Stimulated activated CD8-positive, alpha-beta memory T cell treated with anti-CD3 and anti-CD28 coated beads, Interleukin-12 subunit alpha, Interleukin-12 subunit beta, amount 100 ng/mL, for 24 hours (primary cell): Measurements from ENCODE around the gene ZBTB14.

Experiments
- DNase-seq: peaks from one replicate; pipeline ENCODE4 v3.0.0-alpha.2; 2020; ENCODE audit errors: extremely low read depth

The ZBTB14 gene

DNA sequence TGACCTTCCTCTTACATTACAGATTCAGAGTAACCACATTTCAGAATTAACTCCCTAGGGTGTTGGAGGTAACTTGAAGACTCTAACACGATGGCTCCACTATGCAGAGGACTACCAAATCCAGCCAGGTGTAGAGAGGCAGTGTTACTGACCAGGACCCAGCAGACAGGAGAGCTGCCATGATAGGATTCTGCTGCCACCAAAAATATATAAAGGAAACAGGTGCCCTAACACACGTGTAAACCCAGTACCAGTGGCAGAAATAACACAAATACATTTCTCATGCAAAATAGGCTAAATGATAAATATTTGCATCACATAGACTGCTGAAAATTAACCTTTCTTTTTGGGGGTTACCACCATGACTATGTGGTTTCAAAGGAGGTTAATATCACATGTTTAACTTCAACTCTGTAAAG lies 7.0 kb downstream of the ZBTB14 start:
- DNase-seq = no peak

DNA sequence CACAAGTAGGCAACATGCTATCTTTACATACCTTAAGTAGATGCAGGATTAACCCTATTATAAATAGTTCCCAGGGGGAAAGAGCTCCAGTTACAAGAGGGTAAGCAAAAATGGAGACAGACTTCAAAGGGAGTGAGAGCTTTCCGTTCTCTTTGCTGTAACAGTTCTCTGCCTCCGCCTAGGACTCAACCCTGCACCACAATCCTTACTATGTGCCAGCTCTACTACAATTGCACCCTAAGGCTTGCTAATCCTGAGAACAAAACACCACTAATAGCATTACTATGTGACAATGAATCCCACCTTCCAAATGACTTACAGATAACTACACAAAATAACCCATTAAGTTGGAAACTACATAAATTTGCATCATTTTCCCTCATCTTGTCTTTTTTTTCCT lies 7.7 kb downstream of the ZBTB14 start:
- no peak for DNase-seq

DNA sequence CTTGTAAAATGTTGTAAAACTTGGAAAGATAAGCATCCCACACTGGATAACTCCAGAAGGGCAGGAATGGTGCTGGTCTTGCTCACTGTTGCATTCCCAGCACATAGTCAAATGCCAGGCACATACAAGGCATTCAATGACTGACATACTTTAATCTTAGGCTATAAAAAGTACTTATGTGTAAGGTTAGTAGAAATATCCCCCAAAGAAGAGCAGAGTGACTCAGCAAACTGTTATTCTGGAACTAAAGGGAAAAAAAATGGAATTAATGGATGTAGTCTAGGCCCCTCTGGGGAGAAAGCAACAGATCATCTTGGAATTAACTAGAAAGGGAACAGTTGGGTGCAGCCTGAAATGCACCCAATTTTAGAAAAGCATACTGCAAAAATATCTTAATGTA lies 9.0 kb downstream of the ZBTB14 start:
- no peak for DNase-seq

DNA sequence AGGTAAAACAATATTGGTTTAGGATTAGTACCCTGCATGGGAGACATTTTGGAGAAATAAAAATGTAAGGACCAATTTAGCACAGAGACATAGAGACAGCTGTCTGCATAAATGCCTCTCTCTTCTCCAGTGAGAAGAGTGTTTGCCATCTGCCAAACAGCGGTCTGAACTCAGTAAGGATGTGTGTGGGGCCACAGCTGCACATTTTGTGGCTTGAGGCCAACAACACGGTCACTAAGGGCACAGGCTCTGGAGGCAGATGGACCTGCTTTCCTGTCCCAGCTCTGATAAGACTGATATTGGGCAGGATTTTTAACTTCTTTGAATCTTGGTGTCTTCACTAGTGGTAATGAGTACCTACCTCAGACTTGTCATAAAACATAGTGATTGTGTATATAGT lies 10.2 kb downstream of the ZBTB14 start:
- no peak for DNase-seq

DNA sequence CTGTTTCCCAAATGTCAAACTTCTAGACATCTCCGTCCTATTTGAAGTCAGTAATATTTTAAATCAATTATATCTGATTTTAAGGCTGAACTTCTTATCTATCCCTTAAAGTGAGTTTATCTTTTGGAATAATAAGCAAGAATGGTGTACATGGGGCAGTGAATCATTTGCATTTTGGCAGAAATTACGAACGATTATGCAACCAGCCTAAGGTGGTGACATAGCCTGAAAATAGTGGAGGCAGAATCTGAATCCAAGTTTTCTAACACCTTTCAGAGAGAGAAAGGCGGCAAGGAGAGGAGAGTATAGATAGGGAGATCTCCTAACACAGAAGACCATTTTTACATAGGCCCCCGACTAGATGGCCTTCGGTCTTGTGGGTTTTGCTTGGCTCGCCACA lies 10.7 kb downstream of the ZBTB14 start:
- DNase-seq = no peak

DNA sequence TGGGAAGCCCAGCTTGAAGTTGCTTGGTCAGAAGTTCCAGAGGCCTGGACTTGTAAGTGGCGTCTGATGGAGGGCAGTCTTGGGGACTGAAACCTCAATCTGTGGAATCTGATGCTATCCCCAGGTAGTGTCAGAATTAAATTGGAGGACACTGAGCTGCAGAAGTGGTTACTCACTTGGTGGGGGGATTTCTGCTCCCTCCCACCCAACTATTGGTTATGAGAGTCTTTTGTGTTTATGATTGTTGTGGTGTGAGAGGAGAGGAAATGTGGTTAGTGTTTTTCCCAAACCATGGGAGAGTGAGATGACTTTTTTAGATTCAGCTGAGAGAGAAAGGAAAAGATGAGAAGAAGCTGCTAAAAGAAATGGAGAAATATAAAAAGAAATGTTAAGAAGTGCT lies 12.8 kb downstream of the ZBTB14 start:
- DNase-seq = no peak

DNA sequence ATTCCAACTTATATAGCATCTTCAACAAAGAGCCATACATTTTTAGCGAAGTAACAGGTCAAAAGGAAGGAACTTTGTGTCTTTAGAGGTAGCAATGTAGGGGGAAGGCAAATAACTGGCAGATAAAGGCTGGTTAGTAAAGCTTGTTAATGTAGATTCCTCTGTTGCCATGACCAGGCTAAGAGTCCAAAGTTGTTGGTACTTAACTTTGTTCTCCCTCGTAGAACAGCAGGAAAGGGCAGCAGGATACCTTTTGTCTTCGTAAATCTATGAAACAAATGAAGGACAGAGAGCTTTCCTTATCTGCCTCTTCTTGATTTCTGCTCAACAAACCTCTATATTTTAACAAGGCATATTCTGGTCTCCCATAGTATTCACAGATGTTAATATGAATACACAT lies 18.6 kb downstream of the ZBTB14 start:
- no peak for DNase-seq

DNA sequence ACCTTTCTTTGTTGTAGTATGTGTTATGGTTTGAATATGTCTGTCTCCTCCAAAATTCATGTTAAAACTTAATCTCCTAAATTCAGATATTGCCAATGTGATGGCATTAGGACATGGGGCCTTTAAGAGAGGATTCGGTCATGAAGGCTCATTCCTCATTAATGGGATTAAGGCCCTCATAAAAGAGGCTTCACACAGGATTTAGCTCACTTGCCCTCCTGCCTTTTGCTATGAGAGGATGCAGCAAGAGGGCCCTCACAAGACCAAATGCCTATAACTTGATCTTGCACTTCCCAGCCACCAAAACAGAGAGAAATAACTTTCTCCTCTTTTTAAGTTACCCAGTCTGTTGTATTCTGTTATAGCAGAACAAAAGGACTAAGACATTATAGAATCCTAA lies 19.7 kb downstream of the ZBTB14 start:
- DNase-seq = no peak

DNA sequence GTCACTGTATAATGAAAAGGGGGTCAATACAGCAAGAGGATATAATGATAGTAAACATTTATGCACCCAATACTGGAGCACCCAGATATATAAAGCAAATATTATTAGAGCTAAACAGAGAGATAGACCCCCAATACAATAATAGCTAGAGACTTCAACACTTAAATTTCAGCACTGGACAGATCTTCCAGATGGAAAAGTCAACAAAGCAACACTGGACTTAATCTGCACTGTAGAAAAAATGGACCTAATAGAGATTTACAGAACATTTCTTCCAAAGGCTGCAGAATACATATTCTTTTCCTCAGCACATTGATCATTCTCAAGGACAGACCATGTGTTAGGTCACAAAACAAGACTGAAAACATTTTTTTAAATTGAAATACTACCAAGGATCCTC lies 26.7 kb downstream of the ZBTB14 start:
- no peak for DNase-seq

DNA sequence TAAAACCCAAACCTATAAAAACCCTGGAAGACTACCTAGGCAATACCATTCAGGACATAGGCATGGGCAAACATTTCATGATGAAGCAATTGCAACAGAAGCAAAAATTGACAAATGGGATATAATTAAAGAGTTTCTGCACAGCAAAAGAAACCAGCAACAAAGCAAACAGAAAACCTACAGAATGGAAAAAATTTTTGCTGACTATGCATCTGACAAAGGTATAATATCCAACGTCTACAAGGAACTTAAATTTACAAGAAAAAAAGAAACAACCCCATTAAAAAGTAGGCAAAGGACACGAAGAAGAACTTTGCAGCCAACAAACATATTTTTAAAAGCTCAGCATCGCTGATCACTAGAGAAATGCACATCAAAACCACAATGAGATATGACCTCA lies 28.8 kb downstream of the ZBTB14 start:
- DNase-seq = no peak

DNA sequence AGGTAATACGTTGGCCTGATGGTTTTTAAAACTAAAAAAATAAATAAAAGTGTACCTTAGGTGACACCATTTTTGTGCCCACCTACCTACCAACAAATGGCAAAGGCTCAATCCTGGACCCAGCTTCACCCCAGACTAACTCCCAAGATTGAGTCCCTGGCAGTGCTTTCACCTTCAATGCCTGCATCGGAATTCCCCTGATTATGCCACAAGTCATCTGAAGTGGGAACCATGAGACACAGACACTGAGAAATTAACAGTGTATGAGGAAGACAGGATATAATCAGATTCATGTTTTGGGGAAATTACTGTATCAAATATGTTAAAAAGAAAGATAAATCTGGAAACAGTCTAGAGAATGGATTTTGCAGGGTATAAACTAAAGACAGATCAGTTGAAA lies 41.6 kb downstream of the ZBTB14 start:
- no peak for DNase-seq

DNA sequence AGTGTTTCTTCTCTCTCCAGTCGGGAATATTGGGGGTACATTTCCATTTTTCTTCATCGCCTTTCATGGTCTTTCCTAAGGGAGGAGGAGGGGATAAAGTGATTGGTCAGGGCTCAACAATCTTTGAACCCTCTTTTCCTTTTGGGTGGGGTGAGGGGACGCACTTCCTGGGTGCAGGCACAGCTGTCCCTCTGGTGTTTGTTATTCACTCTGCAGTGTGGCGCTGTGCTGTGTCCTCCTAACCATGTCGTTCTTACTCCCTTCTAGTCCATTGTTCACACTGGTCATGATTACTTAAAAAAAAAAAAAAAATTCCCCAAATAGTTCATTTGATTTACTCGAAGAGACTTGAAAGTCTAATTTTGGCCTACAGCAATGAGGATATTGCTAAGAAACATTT lies 44.4 kb downstream of the ZBTB14 start:
- no peak for DNase-seq

DNA sequence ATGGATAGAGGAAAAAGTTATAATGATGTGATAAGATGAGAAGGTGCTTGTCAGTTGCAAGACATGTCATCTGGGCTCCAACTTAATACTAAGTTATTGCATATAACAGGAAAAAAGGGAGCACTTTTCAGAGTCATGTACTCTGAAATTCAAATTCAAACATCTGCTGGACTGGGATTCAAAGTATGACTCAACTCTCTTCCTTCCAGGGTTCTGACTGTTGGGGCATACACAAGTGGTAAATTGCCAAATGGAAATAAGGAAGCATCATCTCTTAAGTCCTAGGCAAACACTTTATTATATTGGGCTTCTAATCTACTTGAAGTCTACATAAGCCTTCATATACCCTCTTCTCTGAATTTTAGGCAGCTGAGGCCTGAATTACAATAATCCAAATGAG lies 44.9 kb downstream of the ZBTB14 start:
- DNase-seq = no peak

DNA sequence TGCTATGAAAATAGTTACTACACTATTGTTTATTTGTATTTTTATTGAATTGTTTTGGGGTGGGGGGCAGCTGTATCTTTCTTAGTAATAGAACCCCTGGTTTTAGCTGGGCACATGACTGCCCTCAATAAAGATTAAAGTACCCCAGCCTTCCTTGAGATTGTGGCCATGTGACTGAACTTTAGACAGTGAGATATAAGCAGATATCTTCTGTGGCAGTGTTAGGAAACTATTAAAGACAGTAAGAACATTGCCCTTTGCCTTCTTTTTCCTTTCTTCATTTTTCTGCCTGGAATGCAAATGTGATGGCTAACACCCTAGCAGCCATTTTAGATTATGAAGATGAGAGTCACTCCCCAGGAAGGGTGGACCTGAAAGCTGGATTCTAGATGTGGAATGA lies 50.6 kb downstream of the ZBTB14 start:
- no peak for DNase-seq

DNA sequence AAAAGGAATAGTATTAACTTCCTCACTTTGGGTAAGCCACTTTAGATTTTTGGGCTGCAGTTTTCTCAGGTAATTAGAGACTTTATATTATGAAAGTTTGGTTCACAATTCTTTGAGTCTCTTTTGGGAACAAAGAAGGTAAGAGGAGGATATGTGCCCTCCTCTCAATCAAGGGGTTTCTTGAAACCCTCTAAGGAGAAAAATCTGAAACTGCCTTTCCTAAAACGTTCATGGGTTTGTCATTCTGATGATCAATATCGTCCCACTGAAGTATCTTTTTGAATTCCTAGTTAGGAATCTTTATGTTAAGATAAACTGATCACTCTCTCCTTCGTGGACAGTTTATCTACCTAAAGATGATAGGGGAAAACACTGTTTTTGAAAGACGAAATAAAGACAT lies 56.1 kb downstream of the ZBTB14 start:
- DNase-seq = no peak
